Measurements from ENCODE around the gene ANKDD1B. TPM values are rescaled to one million over a fixed set of nuclear protein-coding genes. Genes with fewer than 3 reads are reported as not detected.

ANKDD1B gene
- total RNA-seq, 1 experiment from 2014 or later: 0.84 TPM

- ChIA-PET CTCF (no interaction called here), RAD21 (ENCODE audit: low non-redundant PET in 1 of 2, low total read pairs in 2 of 2, uncharacterized antibody in 2 of 2, unreplicated experiment in 2 of 2) (no interaction called here), POLR2A (no interaction called here)
- H3K9me2 ChIP-seq (ENCODE audit: insufficient read depth): no peaks in the 10 kb centered on the region
- H2AFZ ChIP-seq (ENCODE audit: low read depth, low read length, poor library complexity, severe bottlenecking): no peak overlapping the region
- no peaks in the 10 kb centered on the region for H3K27me3 ChIP-seq (ENCODE audit: insufficient read depth, low read length)
- no peak overlapping the region for H3K4me3 ChIP-seq (replicated peaks in 1 of 2; ENCODE audit: low read depth in 1 of 2, low read length in 2 of 2)
- H3K79me2 ChIP-seq (ENCODE audit: insufficient read depth, low read length): no peaks in the 10 kb centered on the region
- no peak overlapping the region for H3K9ac ChIP-seq (ENCODE audit: low read length)
- H4K20me1 ChIP-seq (ENCODE audit: insufficient read depth): no peaks in the 10 kb centered on the region
- no peaks in the 10 kb centered on the region for H3K36me3 ChIP-seq (ENCODE audit: control insufficient read depth in 1 of 2, insufficient read depth in 2 of 2, low read length in 2 of 2)
- TF ChIP-seq TCF7L2 (IDR thresholded peaks at IDR 0.05; ENCODE audit: borderline replicate concordance, extremely low read depth, insufficient read depth, insufficient read length) (no peak), CTCF (IDR thresholded peaks at IDR 0.05 in 2 of 3, conservative IDR thresholded peaks at IDR 0.05 in 1 of 3; ENCODE audit: borderline replicate concordance in 1 of 3, insufficient read depth in 1 of 3, low read depth in 2 of 3, low read length in 2 of 3) (no peak), POLR2A (IDR thresholded peaks at IDR 0.05; ENCODE audit: borderline replicate concordance, extremely low read depth, insufficient read depth, insufficient read length) (no peak), CEBPB (IDR thresholded peaks at IDR 0.05; ENCODE audit: low read depth) (no peak), SP1 (IDR thresholded peaks at IDR 0.05; ENCODE audit: low read depth) (no peak), EGR1 (IDR thresholded peaks at IDR 0.05; ENCODE audit: low read depth) (no peak), ZFX (IDR thresholded peaks at IDR 0.05) (no peak), ELF1 (IDR thresholded peaks at IDR 0.05; ENCODE audit: borderline replicate concordance, low read depth) (no peak), SRF (IDR thresholded peaks at IDR 0.05; ENCODE audit: low read depth) (no peak), ATF3 (IDR thresholded peaks at IDR 0.05) (no peak), ZBTB33 (IDR thresholded peaks at IDR 0.05; ENCODE audit: extremely low read depth, insufficient replicate concordance, low read length) (no peak), ZNF274 (IDR thresholded peaks at IDR 0.05; ENCODE audit: low read depth, low read length) (no peak), YY1 (IDR thresholded peaks at IDR 0.05; ENCODE audit: extremely low read depth, insufficient replicate concordance, low read depth, low read length) (no peak), JUND (IDR thresholded peaks at IDR 0.05) (no peak), EZH2 (IDR thresholded peaks at IDR 0.05) (no peak), MAX (IDR thresholded peaks at IDR 0.05) (no peak), SIN3A (IDR thresholded peaks at IDR 0.05; ENCODE audit: low read depth) (no peak)
- H3K27ac ChIP-seq (ENCODE audit: low read depth, low read length): no peak overlapping the region
- no peaks in the 10 kb centered on the region for H3K4me1 ChIP-seq (ENCODE audit: control insufficient read depth in 1 of 2, insufficient read depth in 2 of 2, low read length in 2 of 2)
- DNase-seq (ENCODE audit: low read depth, low spot score): no peak
- H3K9me3 ChIP-seq (ENCODE audit: control insufficient read depth in 1 of 2, insufficient read depth in 1 of 2, low read depth in 1 of 2, low read length in 2 of 2): no peaks in the 10 kb centered on the region
- H3K4me2 ChIP-seq (ENCODE audit: low read length): no peak overlapping the region
- no TSS peak for BruUV-seq (replicated peaks)
- intact Hi-C loops (cut with micrococcal nuclease): no loop called here
- no peak for ATAC-seq
These were observed 43.5 kb downstream of the ANKDD1B start for GRCh38 chr5:75654693-75655295.

Measured in HCT116 (cell line).